Ramos (cell line): Measurements from ENCODE around the gene IGFBPL1.
"Not testable (repeated sequence)": the region's sequence is repeated elsewhere in the genome, so short reads cannot be mapped to it uniquely, and the experiment has no call there.

ENCODE experiments used
- in situ Hi-C: fragments of 300-500 bp; cut with MboI; formaldehyde crosslinking; loops from one replicate; pipeline ENCODE4 v1.14.3; 2022; ENCODE audit warnings: low sequenced_read_pairs; ENCODE audit not compliant: unreplicated experiment

The IGFBPL1 gene

DNA sequence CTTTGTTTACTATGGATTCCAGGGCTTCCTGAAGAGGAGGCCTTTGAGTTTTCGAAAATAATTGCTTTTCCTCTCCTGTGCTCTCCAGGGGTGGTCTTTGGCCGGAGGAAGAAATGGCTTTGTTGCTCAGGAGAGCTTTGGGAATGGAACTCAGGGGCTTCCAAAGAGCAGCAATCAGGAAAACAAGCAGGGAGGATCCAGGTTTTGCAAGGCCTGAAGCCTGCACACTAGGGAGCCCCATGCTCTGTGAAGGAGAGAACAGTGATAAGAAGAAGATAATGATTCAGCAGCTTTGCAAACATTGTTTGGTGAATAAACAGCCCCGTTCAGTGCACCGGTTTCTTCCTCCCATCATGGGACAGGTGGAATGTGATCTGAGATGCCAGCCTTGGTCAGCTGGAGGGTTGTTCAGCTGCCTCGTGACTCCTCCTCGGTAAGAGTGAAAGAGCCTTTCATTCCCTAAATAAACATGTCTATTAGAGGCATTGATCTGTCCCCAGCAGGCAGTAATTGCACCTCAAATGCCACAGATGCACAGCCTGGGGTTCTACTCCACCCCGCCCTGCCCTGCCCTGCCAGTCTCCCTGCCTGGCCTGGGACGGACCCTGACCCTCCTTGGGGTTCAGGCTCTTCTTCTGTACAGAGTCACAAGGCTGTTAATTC, 43.3 kb downstream of the IGFBPL1 start:
- in situ Hi-C loops, result no loop called here

- in situ Hi-C loops, result no loop called here
Measured at GRCh38 chr9:38380230-38380871, 43.9 kb downstream of the IGFBPL1 start.

DNA sequence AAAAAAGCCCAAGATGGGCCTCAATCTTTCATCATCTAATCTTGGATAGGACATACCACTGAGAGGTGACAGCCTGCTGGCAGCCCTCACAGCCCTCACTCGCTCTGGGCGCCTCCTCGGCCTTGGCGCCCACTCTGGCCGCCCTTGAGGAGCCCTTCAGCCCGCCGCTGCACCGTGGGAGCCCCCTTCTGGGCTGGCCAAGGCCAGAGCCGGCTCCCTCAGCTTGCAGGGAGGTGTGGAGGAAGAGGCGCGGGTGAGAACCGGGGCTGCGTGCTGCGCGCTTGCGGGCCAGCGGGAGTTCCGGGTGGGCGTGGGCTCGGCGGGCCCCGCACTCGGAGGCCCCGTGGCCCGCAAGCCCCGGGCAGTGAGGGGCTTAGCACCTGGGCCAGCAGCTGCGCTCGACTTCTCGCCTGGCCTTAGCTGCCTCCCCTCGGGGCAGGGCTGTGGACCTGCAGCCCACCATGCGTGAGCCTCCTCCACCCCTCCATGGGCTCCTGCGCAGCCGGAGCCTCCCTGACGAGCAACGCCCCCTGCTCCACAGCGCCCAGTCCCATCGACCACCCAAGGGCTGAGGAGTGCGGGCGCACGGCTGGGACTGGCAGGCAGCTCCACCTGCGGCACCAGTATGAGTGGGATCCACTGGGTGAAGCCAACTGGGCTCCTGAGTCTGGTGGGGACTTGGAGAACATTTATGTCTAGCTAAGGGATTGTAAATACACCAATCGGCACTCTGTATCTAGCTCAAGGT, 46.7 kb downstream of the IGFBPL1 start:
- in situ Hi-C loops, result not testable (repeated sequence)

DNA sequence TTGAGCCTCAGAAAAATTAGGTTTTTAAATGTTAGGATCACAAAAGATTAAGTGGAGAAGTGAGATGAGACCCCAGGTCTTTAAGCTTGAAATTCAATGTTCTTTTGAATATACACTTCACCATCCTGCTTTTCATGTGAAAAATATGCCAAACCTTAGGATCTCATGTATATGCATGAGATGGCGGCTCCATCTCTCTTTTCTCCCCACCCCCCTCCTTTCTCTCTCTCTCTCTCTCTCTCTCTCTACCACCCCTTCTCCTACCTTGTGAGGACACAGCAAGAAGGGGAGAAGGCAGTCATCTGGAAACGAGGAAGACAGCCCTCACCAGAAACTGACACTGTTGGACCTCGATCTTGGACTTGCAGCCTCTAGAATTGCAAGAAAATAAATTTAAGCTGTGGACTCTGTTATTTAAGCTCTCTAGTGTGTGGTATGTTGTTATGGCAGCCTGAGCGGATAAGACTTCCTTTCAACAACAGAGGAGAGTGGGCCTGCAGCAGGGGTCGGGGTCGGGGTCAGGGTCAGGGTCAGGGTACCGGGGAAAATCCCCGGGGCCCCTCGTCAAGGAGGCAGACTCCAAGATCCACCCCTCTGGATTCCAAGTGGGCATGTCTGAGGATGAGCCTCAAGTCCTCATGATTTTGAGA, 48.1 kb downstream of the IGFBPL1 start:
- in situ Hi-C loops, result no loop called here

DNA sequence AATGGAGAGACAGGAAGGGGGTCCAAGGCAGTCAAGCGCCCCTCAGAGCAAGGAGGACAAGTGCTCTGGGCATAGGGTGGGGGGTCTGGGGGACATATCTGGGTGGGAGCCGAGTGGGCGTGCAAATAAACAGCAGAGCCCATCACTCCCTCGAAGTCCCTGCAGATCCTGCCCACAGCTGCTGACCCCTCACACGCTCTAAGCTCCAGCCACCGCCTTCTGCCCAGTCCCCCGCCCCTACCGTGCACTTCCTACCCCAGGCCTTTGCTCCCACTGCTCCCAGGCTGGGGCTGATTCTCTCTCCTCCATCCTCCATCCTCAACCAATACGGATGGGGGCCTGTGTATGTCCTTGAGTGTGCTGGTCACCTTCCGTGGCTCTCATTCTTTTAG, 48.7 kb downstream of the IGFBPL1 start:
- in situ Hi-C loops, result no loop called here

DNA sequence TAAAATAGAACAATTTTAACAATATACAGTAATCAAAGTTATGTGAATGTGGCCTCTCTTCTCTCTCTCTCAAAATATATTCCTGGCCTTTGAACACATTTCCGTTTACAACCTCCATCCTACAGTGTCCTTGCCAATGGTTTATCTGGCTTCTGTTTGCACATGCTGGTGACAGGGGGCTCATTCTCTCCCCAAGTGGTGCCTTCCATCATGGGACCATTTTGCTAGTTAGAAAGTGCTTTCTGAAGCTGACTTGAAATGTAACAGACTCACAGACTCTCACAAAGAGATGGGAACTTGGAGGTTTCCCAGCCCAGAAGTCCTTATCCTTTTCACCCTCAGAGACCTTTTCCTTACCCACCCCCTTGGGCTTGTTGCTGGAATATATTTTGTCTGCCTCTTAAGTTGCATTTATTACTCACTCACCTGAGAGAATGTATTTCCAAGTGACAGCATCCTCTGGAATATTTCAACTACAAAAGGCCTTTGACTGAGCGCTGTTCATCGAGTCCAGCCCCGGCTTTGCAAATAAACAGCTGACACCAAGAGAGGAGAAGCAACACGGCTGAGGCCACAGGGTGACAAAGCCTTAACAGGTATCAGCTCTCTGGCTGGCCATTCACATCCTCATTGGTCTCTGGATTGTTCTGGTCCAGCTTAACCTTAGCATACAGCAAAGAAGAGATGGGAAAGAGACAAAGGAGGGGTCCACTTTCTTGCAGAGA, 49.2 kb downstream of the IGFBPL1 start:
- in situ Hi-C loops, result no loop called here

DNA sequence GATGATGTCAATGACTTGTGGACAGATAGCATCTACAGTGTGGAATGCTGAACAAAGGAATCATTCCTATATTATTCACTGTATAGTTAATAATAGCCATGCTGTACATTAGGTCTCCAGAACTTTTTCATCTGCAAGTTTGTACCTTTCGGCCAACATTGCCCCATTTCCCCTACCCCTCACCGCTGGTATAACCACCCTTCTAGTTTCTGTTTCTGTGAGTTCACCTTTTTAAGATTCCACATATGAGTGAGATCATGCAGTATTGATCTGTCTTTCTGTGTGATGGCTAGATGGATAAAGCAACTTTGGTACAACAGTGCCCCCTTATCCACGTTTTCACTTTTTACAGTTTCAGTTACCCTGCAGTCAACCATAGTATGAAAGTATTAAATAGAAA, 50.6 kb downstream of the IGFBPL1 start:
- in situ Hi-C loops, result no loop called here

- in situ Hi-C loops, result no loop called here
Measured at GRCh38 chr9:38372762-38373619, 51.3 kb downstream of the IGFBPL1 start.

DNA sequence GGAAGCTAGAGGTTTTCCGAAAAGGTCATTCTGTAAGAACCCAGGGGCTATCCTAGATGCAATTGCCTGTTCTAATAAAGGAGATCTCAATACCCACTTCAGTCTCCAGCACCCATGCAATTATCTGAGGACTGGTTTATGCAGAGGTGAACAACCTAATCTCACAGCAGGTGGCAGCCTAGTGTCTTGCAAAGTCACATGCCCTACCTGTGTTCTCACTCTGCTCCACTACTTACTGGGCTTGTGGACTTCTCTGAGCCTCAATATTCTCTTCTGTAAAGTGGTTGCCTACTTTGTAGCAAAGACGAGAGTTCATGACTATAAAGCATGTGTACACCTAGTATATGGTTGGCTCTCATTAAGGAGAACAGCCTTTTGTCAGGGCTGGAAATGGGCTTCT, 52.8 kb downstream of the IGFBPL1 start:
- in situ Hi-C loops, result no loop called here

- in situ Hi-C loops, result no loop called here
Measured at GRCh38 chr9:38370176-38370575, 54.1 kb downstream of the IGFBPL1 start.

GRCh38 chr9:38368731-38369130, 55.5 kb downstream of the IGFBPL1 start:
- in situ Hi-C loops, result no loop called here

DNA sequence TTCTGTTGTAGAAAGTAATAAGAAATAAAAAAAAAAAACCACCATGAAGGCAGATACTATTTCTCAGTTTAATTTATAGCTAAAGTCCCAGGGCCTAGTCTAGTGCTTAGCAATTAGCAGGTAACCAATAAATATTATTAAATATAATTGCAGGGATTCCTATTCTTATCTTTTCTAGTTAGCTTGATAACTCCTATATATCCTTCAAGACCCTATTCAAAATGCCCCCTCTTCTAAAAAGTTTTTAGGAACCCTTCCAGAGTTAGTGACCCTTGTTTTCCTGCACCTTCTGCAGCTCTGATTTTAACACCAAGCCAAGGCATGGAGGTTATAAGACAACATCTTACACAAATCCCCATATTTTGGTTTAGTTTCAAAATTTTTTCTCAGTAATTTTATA, 56.4 kb downstream of the IGFBPL1 start:
- in situ Hi-C loops, result no loop called here

DNA sequence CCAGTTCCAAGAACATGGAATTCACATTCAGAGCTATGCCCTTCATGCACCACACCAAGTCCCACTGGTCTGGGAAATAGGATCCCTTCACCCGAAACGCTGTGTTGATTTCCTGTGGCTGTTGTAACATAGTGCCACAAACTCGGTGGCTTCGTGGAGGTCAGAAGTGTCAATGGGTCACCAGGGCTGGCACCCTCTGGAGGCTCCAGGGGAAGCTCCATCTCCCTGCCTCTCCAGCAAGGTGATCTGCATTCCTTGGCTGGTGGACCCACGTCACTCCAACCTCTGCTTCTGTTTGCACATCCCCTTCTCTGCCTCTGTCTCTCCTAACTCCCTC, 60.7 kb downstream of the IGFBPL1 start:
- in situ Hi-C loops, result no loop called here

- in situ Hi-C loops, result no loop called here
Measured at GRCh38 chr9:38362852-38363588, 61.2 kb downstream of the IGFBPL1 start.

GRCh38 chr9:38361473-38361850, 62.8 kb downstream of the IGFBPL1 start:
- in situ Hi-C loops, result no loop called here

- in situ Hi-C loops, result no loop called here
Measured at GRCh38 chr9:38360839-38361472, 63.3 kb downstream of the IGFBPL1 start.

GRCh38 chr9:38359689-38360385, 64.4 kb downstream of the IGFBPL1 start:
- in situ Hi-C loops, result no loop called here

GRCh38 chr9:38359297-38359653, 65.0 kb downstream of the IGFBPL1 start:
- in situ Hi-C loops, result no loop called here
